IMR-90 (cell line): ENCODE data around the gene MAPK8IP3. TPM values are rescaled to one million over a fixed set of nuclear protein-coding genes. Genes with fewer than 3 reads are reported as not detected.
A peak's percentile ranks its signal among the peaks of the same experiment; 100 is the strongest.

Source experiments
- ATAC-seq: fragments of 200-7000 bp; cut with Tn5 transposase; 2 replicates; pipeline ENCODE4 v1.9.1; 2020; ENCODE audit warnings: low read depth, mild to moderate bottlenecking, moderate library complexity
- BruUV-seq: library from RNA; stranded (reverse); fragments of 400-500 nt; replicated peaks from 2 replicates; lab custom pipeline; 2021; lab: Mats Ljungman, UMichigan
- CTCF ChIA-PET: fragments of 300-600 bp; formaldehyde crosslinking; extraction: SDS; loops from one replicate; lab custom pipeline; 2021; ENCODE audit warnings: antibody characterized with exemption; lab: Yijun Ruan, JAX
- POLR2A ChIA-PET: fragments of 300-600 bp; sonication (Branson Sonifier 250); formaldehyde crosslinking; loops from one replicate; lab custom pipeline; 2022; ENCODE audit warnings: antibody characterized with exemption; ENCODE audit not compliant: unreplicated experiment; lab: Charles Lee
- DNase-seq: peaks from one replicate; pipeline ENCODE4 v3.0.0; 2013
- H2AFZ ChIP-seq: replicated peaks from 2 replicates; pipeline ENCODE3; 2013; ENCODE audit warnings: low read length, mild to moderate bottlenecking; ENCODE audit not compliant: poor library complexity
- H2AK5ac ChIP-seq: 2 replicates; pipeline ENCODE4 v1.6.1; 2013; ENCODE audit warnings: low read depth, low read length, inconsistent platforms
- H2AK9ac ChIP-seq: replicated peaks from 2 replicates; pipeline ENCODE3; 2013; ENCODE audit warnings: mild to moderate bottlenecking, low read depth, low read length, moderate library complexity; ENCODE audit not compliant: poor library complexity
- H2BK120ac ChIP-seq: 2 replicates; pipeline ENCODE4 v1.6.1; 2013; ENCODE audit warnings: low read depth, low read length, inconsistent platforms
- H2BK15ac ChIP-seq: 3 replicates; pipeline ENCODE4 v1.6.1; 2013; ENCODE audit warnings: low read depth, low read length, inconsistent platforms
- H2BK20ac ChIP-seq: 2 replicates; pipeline ENCODE4 v1.6.1; 2013; ENCODE audit warnings: low read depth, mild to moderate bottlenecking, inconsistent platforms, low read length, moderate library complexity
- H2BK5ac ChIP-seq: 2 replicates; pipeline ENCODE4 v1.6.1; 2013; ENCODE audit warnings: mild to moderate bottlenecking, low read depth, low read length, inconsistent platforms; ENCODE audit not compliant: poor library complexity, severe bottlenecking
- H3K14ac ChIP-seq: replicated peaks from 2 replicates; pipeline ENCODE4 v1.6.1; 2013; ENCODE audit warnings: low read depth, low read length, inconsistent platforms
- H3K18ac ChIP-seq: 2 replicates; pipeline ENCODE4 v1.6.1; 2013; ENCODE audit warnings: low read depth, low read length, control low read depth
- H3K23ac ChIP-seq: 2 replicates; pipeline ENCODE4 v1.6.1; 2013; ENCODE audit warnings: low read depth, low read length, inconsistent platforms
- H3K27ac ChIP-seq: 2 replicates; pipeline ENCODE4 v1.5.1; 2013; ENCODE audit warnings: mild to moderate bottlenecking, control low read depth, low read length; ENCODE audit not compliant: insufficient read depth
- H3K27me3 ChIP-seq: 2 replicates; pipeline ENCODE4 v1.6.1; 2013; ENCODE audit warnings: low read length; ENCODE audit not compliant: control insufficient read depth, insufficient read depth
- H3K36me3 ChIP-seq: 2 replicates; pipeline ENCODE4 v1.6.1; 2013; ENCODE audit warnings: low read length, mixed read lengths; ENCODE audit not compliant: control insufficient read depth, insufficient read depth
- H3K4ac ChIP-seq: 2 replicates; pipeline ENCODE4 v1.6.1; 2013; ENCODE audit warnings: low read depth, low read length, inconsistent platforms
- H3K4me1 ChIP-seq: 2 replicates; pipeline ENCODE4 v1.6.1; 2013; ENCODE audit warnings: low read length, mixed read lengths; ENCODE audit not compliant: control insufficient read depth, insufficient read depth
- H3K4me2 ChIP-seq: 2 replicates; pipeline ENCODE4 v1.6.1; 2013; ENCODE audit warnings: low read depth, mild to moderate bottlenecking, control low read depth, low read length, moderate library complexity
- H3K4me3 ChIP-seq: 2 replicates; pipeline ENCODE4 v1.5.1; 2013; ENCODE audit warnings: low read depth, mild to moderate bottlenecking, control low read depth, low read length, moderate library complexity; ENCODE audit not compliant: insufficient read depth
- H3K56ac ChIP-seq: 2 replicates; pipeline ENCODE4 v1.6.1; 2013; ENCODE audit warnings: low read length, inconsistent platforms; ENCODE audit not compliant: insufficient read depth; ENCODE audit errors: extremely low read depth
- H3K79me1 ChIP-seq, 2 experiments: 2 replicates each; pipeline ENCODE4 v1.6.1; 2013; ENCODE audit warnings: low read length in 2 of 2, inconsistent platforms in 1 of 2, low read depth in 1 of 2
- H3K9ac ChIP-seq: 2 replicates; pipeline ENCODE4 v1.6.1; 2013; ENCODE audit warnings: low read depth, low read length, control low read depth
- H3K9me1 ChIP-seq: 2 replicates; pipeline ENCODE4 v1.6.1; 2013; ENCODE audit warnings: low read length, inconsistent platforms; ENCODE audit not compliant: insufficient read depth
- H3K9me3 ChIP-seq: 2 replicates; pipeline ENCODE4 v1.6.1; 2013; ENCODE audit warnings: low read length; ENCODE audit not compliant: control insufficient read depth, insufficient read depth
- H4K20me1 ChIP-seq: 2 replicates; pipeline ENCODE4 v1.6.1; 2013; ENCODE audit warnings: low read length, inconsistent platforms; ENCODE audit not compliant: insufficient read depth
- H4K5ac ChIP-seq: 2 replicates; pipeline ENCODE4 v1.6.1; 2013; ENCODE audit warnings: mild to moderate bottlenecking, low read depth, low read length, control low read depth
- H4K8ac ChIP-seq, 2 experiments: 2 replicates each; pipeline ENCODE4 v1.6.1; 2013; ENCODE audit warnings: low read depth in 2 of 2, low read length in 2 of 2, control low read depth in 1 of 2, inconsistent platforms in 1 of 2
- H4K91ac ChIP-seq: 2 replicates; pipeline ENCODE4 v1.6.1; 2013; ENCODE audit warnings: low read depth, low read length, inconsistent platforms; ENCODE audit not compliant: insufficient read depth
- CEBPB ChIP-seq: IDR thresholded peaks from 2 replicates; pipeline ENCODE4 v1.6.1; 2012; ENCODE audit warnings: low read depth, low read length, improper control_type of control experiment
- MXI1 ChIP-seq: IDR thresholded peaks from 2 replicates; pipeline ENCODE4 v1.6.1; 2012; ENCODE audit warnings: low read depth, mild to moderate bottlenecking, low read length, moderate library complexity, borderline replicate concordance
- WGBS, 2 experiments: methylation state at CpG; one replicate each; pipeline versions ENCODE4 v1.1.5 to v1.1.7; 2013; ENCODE audit warnings: missing lambda C conversion rate in 2 of 2; ENCODE audit not compliant: insufficient read length in 1 of 2; ENCODE audit errors: extremely low coverage in 2 of 2; 5-methylcytosine and 5-hydroxymethylcytosine counted together
- dilution Hi-C: fragments of 300-500 bp; cut with HindIII; formaldehyde crosslinking; loops from one replicate; pipeline ENCODE4 v1.14.3; 2018; ENCODE audit warnings: low sequenced_read_pairs; ENCODE audit not compliant: unreplicated experiment
- in situ Hi-C: fragments of 300-500 bp; cut with MboI; formaldehyde crosslinking; loops from 3 replicates; pipeline ENCODE4 v1.14.3; 2019; ENCODE audit warnings: low sequenced_read_pairs, inconsistent platforms, mixed read lengths
- intact Hi-C: fragments of 100-400 bp; cut with micrococcal nuclease; formaldehyde crosslinking; loops from 2 replicates; pipeline ENCODE4 v1.10.0; 2022
- polyA plus RNA-seq, 3 experiments: library from polyadenylated mRNA; depleted of rRNA; stranded (reverse); fragments of >200 nt; gene quantifications; 2 replicates each; pipeline ENCODE4 v1.2.3, GENCODE V29; 2012; ENCODE audit warnings: low replicate concordance in 1 of 3
- total RNA-seq: library from RNA; depleted of rRNA; stranded (reverse); fragments of >200 nt; gene quantifications from 2 replicates; pipeline ENCODE4 v1.2.3, GENCODE V29; 2012

Gene MAPK8IP3
- total and polyA plus RNA-seq, 2 of the 4 experiments (the other 2 are of a cell fraction), result 17.0 to 69.1 TPM

DNA sequence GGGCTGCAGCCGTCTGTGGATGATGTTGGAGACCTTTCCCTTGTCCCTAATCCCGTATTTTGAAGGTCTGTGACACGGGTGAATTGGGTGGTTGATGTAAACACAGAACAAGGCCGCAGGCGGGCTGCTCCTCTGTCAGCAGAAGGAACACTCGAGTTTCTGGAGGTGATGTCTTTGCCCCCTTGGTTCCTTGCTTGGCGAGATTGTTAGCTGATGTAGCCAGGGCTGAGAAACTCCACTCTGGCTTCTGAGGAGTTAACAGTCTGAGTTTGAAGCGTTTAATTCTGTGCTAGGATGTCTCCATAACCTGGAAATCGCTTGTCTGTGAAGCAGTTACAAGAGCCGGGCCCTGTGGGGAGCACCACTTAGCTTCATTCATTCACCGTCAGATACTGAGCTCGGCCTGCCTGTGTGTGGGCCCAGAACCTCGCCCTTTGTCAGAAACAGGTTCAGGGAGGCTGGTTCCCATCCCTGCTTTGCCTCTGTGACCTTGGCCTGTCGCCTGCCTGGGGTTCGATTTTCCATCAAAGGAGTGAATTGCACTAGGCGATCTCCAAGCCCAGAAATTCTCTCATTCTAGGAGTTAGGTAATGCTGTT is 1.3 kb downstream of the MAPK8IP3 start:
- ChIA-PET CTCF (no interaction called here), POLR2A (interaction anchor here (1.0 kb wide), 1 partner anchor 39 kb away, joined by 5 read pairs; no protein-coding TSS in a partner anchor)
- Histone ChIP-seq H3K4me2 (peak overlapping the region; percentile 99), H4K20me1 (peaks cover 57% of the 10 kb centered on the region), H2AFZ (peak overlapping the region; percentile 67), H2BK120ac (no peak overlapping the region), H3K9ac (peak overlapping the region; percentile 76), H3K27me3 (no peaks in the 10 kb centered on the region), H3K9me3 (no peaks in the 10 kb centered on the region), H3K14ac (peak overlapping the region; percentile 89), H2BK5ac (peak overlapping the region; percentile 19), H2AK5ac (peak overlapping the region; percentile 85), H2BK15ac (no peak overlapping the region; the same call in 2 of the 3 replicates), H2AK9ac (peak overlapping the region; percentile 89), H2BK20ac (no peak overlapping the region), H3K23ac (peak overlapping the region; percentile 85), H3K18ac (no peak overlapping the region), H3K9me1 (peaks cover 22% of the 10 kb centered on the region; the same call in 1 of the 2 replicates), H3K4me3 (peak overlapping the region; percentile 70), H3K27ac (peak overlapping the region; percentile 60), H3K4me1 (peaks cover 14% of the 10 kb centered on the region), H3K79me1 (peaks cover 7 to 63% of the 10 kb centered on the region in 2 experiments; a peak in 3 of 4 replicates), H4K91ac (peak overlapping the region; percentile 50; the same call in 1 of the 2 replicates), H4K8ac (peak overlapping the region in 1 of 2 experiments; percentile 16; a peak in 1 of 4 replicates), H3K36me3 (peaks cover 3% of the 10 kb centered on the region), H4K5ac (no peak overlapping the region), H3K4ac (peak overlapping the region; percentile 66), H3K56ac (peak overlapping the region; percentile 39; the same call in 1 of the 2 replicates)
- TF ChIP-seq MXI1 (peak; percentile 21; the same call in 1 of the 2 replicates), CEBPB (no peak)
- ATAC-seq (no peak), DNase-seq (peak; percentile 40)
- 19% methylated on average over 2 of the region's 16 CpGs; no CpG with 5 or more reads in 1 of the 2 experiments for WGBS, 2 experiments
- in situ Hi-C loops, result no loop called here
- BruUV-seq, result no TSS peak
- intact Hi-C loops, result loop anchor here (5.0 kb wide), 2 partner anchors 95 to 215 kb away; partner anchors contain the start of genes CRAMP1, IFT140 and TELO2
- dilution Hi-C loops, result no loop called here
